NCI-H69 (cell line): ENCODE results near the gene PANK2.
"Not testable (repeated sequence)": the region's sequence is repeated elsewhere in the genome, so short reads cannot be mapped to it uniquely, and the experiment has no call there.

Experiments
- DNase-seq: peaks from one replicate; lab custom pipeline; 2025; lab: John Stamatoyannopoulos, UW

PANK2 gene

DNA sequence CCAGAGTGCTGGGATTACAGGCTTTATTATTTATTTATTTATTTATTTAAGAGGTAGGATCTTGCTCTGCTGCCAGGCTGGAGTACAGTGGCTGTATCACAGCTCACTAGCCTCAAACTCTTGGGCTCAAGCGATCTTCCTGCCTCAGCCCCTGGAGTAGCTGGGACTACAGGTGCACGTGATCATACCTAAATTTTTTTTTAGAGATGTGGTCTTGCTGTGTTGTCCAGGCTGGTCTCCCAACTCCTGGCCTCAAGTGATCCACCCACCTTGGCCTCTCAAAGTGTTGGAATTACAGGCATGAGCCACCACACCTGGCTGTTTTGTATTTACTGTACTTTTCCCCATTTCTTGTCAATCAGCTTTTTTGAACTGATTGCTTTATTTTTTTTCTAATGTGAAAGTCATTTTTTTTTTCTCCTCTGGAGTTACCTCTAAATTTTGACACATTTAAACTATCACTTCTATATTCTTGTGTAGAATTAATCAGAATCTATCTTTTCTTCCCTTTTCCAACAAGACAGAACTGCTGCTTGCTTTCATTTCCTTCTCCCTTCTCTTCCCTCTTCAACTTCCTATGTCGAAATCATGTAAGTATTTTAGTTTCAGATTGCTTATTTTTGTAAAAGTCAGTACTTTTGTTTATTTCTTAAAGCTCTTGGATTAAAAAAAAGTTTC, 12.0 kb downstream of the PANK2 start:
- no peak for DNase-seq

DNA sequence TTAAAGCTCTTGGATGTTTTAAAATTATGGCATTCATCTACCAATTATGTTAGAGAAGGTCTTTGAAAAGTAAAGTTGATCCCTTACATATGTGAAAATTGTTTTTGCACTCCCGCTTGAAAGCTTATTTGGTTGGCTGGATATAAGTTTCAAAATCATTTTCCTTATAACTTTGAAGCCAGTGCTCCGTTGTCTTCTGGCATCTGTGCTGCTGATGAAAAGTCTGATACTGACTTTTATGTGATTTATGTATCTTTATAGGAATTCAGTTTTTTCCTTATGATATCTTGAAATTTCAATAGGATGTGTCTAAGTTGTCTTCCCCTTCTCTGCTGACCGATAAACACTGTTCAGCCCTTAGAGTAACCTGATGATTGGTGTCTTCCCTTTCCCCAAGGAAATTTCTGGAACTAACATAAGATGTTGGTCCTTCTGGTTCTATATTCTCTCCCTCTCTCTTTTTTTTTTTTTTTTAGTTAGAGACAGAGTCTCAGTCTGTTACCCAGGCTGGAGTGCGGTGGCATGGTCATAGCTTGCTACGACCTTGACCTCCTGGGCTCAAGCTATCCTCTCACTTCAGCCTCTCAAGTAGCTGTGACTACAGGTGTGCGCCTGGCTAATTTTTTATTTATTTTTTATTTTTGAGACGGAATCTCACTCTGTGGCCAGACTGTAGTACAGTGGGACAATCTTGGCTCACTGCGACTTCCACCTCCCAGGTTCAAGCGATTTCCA, 12.7 kb downstream of the PANK2 start:
- DNase-seq: no peak

DNA sequence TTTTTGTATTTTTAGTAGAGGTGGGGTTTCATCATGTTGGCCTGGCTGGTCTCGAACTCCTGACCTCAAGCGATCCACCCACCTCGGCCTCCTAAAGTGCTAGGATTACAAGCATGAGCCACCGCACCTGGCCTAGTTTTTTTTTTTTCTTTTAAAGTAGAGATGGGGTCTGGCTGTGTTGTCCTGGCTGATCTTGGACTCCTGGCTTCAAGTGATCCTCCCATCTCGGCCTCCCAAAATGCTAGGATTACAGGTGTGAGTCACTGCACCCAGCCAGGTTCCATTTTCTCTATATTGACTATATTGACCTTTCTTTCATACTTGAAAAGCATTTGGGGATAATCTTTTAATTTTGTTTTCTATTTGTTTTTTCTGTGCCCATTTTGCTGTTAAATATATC, 13.3 kb downstream of the PANK2 start:
- DNase-seq: no peak

DNA sequence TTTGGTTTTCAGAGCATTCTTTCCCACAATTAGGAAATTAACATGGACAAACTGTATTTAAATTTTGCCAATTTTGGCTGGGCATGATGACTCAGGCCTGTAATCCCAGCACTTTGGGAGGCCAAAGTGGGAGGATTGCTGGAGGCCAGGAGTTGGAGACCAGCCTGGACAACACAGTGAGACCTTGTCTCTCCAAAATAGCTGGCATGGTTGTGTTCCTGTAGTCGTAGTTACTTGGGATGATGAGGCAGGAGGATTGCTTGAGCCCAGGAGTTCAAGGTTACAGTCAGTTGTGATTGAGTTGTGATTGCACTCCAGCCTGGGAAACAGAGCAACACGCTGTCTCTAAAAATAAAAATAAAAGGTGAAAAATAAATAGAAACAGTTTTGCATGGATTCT, 15.0 kb downstream of the PANK2 start:
- DNase-seq: no peak

DNA sequence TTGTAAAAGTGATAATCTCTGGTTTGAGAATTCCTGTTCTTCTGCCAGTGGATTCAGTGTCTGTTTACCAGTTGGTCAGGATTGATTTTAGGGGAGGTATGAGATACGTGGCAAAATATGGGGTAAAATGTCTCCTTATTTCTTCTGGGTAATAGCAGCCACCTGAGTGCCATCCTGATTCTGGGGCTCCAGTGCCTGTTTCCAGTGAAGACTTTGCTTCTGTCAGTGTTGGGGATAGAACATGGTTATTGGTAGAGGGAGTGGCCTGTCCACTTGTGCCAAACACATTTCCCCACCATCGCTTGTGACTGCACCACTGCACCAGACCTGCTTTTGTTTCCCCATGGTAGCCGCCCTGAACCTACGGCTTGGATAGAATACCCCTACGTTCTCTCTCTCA, 15.7 kb downstream of the PANK2 start:
- no peak for DNase-seq

DNA sequence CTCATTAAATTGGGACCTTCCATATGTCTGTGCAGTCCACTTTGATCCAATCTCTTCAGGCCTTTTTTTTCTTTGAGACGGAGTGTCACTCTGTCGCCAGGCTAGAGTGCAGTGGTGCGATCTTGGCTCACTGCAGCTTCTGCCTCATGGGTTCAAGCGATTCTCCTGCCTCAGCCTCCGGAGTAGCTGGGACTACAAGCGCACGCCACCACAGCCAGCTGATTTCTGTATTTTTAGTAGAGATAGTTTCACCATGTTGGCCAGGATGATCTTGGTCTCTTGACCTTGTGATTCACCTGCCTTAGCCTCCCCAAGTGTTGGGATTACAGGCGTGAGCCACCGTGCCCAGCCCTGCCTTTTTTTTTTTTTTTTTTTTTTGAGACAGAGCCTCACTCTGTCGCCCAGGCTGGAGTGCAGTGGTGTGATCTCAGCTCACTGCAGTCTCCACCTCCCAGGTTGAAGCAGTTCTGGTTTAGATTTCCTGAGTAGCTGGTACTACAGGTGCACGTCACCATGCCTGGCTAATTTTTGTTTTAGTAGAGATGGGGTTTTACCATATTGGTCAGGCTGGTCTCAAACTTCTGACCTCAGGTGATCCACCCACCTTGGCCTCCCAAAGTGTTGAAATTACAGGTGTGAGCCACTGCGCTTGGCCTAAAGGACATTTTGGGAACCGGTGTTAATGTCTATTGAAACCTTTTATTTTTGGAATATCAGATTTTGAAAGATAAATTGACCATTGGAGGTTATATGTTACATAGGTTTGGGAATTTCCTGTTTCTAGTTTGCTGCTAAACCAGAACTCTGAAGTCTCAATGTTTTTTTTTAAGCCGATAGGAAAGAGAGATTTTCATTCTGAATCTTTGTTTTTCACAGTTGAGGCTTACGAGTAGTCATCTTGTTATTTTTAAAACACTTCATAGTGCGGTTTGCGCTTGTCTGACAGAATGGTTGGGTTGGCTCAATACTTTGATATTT, 17.8 kb downstream of the PANK2 start:
- not testable (repeated sequence) for DNase-seq

DNA sequence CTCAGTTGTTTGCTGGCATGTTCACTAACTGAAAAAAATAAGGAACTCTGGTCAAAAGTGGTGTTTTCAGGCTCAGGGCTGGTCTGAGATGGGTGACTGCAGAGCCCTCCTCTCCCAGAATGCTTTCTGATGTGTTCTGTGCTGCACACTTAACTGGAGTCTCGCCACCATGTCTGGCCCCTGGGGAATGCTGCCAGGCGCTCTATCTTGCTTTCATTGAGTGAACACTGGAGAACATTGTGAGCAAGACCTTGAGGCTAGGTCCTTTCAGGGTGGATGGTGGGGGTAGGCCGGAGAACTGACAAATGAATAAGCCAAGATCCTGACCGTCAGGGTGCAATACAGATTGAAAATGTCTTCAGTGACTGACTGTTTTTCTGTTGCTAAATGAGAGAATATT, 19.5 kb downstream of the PANK2 start:
- DNase-seq: no peak

DNA sequence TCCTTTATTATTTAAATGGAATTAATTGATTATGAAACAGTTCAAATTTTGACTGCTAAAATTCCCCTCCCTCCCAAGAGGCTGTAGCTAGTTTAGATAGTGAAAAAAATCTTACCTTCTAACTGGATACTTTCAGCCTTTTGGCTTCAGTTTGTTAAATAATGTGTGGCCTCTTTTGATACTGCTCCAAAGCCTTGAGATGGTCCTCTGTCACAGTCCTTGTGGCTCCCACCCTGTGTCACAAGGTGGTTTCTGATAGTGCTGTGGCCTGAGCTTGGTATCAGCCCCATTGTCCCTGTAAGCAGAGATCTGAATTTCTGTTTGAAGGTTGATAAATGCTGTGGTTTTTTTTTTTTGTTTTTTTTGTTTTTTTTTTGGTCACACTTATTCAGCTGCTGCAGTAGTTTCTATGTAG, 20.8 kb downstream of the PANK2 start:
- no peak for DNase-seq

DNA sequence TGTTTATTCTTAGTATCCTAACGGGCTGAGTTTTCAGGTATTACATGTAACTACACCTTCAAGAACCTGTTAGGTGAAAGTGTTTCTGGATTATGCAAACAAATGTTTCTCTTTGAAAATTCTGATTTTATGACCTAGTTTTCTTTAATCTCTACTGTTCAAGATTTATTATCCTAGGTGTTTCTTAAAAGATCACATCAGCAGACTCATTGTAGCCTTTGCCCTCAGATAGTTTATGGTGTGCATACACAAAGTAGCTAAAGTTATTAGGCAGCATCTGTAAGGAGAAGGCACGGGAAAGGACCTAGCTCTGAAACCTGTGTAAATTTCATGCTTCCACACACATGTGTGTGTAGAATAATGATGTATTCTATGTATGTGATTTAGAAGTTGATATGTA, 21.7 kb downstream of the PANK2 start:
- DNase-seq: no peak

DNA sequence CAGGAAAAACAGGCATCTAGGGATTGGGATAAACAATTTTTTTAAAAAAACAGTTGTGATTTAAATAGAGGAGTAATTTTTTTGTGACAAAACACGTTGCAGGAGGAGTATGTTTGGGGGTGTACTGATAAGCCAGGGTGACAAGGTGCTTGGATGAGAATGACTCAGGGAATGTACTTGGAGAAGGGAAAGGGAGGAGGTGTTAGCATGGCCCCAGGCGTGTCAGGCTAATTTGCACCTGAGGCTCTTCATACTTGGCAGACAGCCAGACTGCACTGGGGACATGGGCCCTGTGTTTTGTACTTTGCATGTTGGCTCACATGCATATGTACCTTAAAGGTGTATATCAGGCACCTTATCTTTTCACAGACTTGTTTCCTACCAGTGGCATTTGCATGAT, 22.8 kb downstream of the PANK2 start:
- DNase-seq: peak; percentile 81

DNA sequence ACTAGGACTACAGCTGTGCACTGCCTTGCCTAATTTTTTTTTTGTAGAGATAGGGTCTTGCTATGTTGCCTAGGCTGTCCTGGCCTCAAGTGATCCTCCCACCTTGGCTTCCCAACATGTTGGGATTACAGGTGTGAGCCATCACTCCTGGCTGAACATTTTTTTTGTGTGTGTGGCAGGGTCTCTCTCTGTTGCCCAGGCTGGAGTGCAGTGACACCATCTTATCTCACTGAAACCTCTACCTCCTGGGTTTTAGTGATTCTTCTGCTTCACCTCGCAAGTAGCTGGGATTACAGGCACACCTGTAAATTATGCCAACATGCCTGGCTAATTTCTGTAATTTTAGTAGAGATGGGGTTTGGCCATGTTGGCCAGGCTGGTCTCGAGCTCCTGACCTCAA, 25.3 kb downstream of the PANK2 start:
- DNase-seq: no peak

DNA sequence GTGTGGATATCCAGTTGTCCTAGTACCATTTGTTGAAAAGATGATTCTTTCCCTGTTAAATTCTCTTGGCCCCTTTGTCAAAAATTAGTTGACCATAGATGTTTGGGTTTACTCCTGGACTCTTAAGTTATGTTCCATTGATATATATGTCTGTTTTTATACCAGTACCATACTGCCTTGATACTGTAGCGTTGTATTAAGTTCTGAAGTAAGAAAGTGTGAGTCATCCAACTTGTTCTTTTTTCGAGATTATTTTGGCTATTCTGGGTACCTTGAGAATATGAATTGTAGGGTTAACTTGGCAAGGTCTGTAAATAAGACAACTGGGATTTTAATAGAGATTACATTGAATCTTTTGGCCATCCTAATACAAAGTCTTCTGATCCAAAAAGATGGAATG, 26.5 kb downstream of the PANK2 start:
- DNase-seq: no peak

DNA sequence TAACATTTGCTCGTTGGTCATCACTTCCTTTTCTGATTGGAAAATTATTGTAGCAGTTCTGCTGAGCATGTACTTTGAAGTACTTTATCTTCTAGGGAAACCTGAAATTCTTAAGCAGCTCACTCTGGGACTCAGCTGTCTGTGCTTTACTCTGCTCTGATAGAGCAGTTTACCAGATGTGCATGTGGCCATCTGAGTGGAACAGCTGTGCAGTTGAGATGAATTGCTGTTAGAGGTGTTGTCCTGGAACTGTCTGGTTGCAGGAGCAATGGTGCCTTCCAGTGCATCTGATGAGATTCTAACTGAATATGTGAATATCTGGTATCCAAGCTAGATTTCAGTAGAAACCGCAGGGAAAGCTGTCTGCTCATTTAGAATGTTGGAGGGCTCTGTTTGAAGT, 27.2 kb downstream of the PANK2 start:
- no peak for DNase-seq

DNA sequence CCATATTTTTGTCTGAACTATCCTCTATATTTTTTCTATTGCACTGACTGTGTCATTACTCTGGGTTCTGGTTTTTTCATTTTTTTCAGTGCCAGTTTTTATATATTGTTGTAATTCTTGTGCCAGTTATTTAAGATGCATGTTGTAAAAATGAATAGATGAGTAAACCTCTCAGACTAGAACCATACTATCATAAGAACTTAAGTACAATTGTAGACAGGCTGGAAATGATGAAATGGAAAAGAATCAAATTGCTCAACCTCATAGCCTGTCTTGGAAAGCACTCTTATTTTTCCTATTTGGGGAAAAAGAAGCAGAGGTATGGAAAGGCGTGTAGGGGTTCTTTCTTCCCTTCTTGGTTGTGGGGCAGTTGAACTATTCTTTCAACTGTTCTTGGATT, 30.2 kb downstream of the PANK2 start:
- DNase-seq: no peak

DNA sequence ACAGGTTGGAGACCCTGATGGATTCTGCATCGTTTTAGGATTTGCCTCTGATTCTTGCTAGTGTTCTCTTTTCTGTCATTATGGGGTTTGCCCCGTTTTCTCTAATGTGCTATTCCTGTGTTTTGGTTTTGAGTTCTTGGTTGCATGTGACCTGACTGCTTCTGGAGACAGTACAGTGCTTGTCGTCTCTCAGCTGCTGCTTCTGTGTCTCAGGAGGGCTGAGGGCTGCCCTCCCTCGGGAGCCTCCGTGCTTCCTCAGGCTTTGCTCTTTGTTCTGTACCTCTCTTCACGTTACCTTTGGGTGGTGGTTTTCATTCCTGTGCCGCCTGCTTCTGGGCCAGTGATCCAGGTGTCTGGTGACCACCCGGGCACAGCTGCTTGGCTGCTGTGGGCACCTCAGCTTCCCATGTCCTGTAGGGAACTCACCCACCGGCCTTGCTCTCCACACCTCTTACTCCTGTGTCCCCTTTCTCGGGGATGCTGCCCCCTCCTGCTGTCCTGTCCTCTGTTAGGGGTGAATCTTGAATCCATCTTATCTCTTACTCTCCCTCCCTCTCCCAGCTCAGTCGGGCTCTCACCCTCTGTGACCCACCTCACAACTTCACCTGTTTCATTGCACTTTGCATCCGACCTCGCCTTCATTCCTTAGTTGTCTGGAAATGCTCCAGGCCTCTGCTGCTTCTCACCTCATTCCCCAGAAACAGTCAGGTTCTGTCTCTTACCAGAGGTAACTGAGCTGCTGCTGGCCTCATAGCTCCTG, 33.2 kb downstream of the PANK2 start:
- DNase-seq: no peak

DNA sequence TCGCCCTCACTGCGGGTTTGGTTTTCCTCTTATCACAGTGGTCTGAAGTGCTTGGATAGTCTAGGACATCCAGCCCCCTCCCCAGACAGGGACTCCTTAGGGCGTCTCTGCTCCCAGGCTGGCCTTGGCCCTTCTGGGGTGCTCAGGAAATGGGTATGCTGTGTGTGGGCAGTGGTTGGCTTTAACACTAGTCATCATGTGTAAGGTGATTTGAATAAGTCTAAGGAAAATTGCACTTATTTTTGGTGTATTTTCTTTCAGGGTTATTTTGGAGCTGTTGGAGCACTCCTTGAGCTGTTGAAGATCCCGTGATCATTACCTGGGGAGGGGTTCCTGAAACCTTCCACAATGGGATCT, 33.8 kb downstream of the PANK2 start:
- DNase-seq: no peak

DNA sequence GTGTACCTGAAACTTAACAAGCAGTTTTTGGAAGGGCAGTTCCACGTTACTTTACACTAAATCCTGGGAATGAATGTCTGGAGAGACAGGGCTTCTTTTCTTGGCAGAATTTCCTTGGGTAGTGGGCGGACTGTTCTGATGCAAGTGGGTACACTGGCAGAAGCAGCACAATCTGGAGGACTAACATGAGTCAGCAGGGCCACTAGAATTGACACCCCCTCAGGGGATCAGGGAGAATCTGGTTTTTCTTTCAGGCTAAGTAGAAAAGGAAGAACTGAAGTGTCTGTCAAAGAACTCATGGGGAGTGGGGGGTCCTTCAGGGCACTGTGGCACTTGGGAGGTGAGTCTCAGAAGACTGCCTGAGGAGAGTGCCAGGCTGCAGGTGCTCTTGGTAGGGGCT, 34.6 kb downstream of the PANK2 start:
- no peak for DNase-seq

DNA sequence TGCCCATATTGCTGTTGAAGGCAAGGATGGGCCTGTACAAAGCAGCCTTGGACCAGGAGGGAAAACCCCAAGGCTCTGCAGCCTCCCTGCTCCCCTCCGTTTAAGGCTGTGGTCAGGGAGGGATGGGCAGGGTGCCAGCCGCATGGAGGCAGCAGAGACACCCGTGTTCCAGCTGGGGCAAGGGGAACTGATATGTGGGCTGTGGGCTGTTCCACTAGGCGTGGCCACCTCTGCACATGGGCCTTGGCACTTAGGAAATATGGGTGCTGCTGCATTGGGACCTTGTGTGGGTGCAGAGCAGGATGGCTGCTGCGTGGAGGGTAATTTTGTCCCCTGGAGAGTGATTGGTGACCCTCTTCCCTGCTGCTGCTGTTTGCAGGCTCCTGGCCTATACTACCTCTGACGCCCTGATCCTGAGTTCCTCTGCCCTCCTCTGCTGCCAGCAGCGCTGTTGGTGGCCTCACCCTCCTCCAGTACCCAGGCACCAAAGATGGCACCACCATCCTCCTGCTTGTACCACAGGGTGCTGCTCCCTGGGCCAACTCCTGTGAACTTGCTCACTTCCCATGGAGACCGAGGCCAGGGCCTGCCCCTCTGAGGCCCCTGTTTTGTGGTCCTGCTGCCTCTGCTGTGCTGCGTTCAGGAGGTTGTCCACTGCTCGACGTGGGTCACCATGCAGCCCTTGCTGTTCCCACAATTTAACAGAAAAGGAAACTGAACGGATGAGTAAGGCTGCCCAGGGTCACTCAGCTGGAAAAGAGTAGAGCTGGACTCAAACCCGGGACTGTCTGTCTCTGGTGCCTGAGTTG, 35.3 kb downstream of the PANK2 start:
- DNase-seq: no peak

DNA sequence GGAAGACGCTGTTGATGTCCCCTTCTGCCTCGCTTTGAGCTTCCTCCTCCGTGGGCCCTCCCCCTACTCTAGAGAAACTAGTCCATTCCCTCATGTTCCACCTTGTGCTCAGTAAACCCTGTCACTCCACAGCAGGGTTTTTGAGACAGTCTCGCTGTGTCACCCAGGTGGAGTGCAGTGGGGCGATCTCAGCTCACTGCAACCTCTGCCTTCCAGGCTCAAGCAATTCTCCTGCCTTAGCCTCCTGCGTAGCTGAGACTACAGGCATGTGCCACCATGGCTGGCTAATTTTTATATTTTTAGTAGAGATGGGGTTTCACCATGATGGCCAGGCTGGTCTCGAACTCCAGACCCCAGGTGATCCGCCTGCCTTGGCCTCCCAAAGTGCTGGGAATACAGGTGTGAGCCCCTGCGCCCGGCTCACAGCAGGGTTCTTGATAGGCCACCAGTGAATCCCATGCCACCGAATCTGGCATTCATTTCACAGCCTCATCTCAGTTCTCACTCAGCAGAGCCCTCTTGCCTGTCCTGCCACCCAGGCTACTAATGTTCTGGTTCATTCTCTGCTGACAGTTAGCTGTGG, 36.0 kb downstream of the PANK2 start:
- DNase-seq: no peak

DNA sequence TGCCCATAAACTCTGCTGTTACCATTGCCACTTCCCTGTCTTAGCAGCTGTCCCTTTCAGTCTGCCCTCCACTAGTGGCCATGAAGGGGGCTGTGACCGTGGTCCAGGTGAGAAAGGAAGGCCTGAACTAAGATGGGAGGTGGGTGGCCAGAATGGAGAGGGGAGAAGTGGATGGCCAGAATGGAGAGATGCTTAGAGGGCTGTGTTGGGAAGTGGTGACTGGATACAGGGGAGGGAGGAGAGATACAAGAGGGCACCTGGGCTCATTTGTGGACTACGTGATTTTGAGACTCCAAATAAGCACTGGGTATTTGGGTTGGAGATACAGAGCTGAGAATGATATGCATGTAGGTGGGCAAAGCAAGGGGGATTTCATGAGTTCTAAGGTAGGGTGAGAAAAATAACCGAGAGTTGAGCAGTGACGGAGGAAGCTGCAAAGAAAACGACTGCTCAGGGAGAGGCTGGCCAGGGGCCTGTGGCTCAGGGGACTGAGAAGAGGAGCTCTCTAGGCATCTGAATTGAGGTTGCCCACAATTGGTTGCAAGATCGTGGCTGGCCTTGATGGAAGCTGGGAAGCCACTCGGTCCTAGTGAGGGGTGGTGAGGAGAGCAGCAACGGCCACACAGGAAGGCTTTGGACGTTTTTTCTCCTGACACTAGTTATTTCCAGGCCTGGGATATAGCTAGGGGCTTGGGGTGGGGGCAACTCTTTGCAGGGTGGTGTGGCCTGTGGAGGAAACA, 36.9 kb downstream of the PANK2 start:
- no peak for DNase-seq
